WTC11 (cell line): ENCODE results near the gene NKRF. TPM values are rescaled to one million over a fixed set of nuclear protein-coding genes. Genes with fewer than 3 reads are reported as not detected.

ENCODE experiments used
- ATAC-seq: fragments of 200-7000 bp; cut with Tn5 transposase; 2 replicates; pipeline ENCODE4 v1.10.0; 2021; ENCODE audit warnings: mild to moderate bottlenecking, moderate library complexity
- CTCF ChIA-PET: fragments of 300-600 bp; sonication (Branson Sonifier 250); formaldehyde crosslinking; loops from one replicate; lab custom pipeline; 2021; ENCODE audit warnings: antibody characterized with exemption; lab: Charles Lee
- POLR2A ChIA-PET: fragments of 350-600 bp; sonication (Branson Sonifier 250); formaldehyde crosslinking; loops from one replicate; lab custom pipeline; 2021; ENCODE audit warnings: antibody characterized with exemption; lab: Charles Lee
- DNase-seq: peaks from one replicate; pipeline ENCODE4 v3.0.0; 2021; ENCODE audit warnings: low spot score
- H3K27ac Mint-ChIP-seq: 2 replicates; pipeline ENCODE4 v1.8.0; 2021; ENCODE audit warnings: mixed read lengths
- H3K27me3 Mint-ChIP-seq: 2 replicates; pipeline ENCODE4 v1.8.0; 2021; ENCODE audit warnings: low read depth, mild to moderate bottlenecking, moderate library complexity, mixed read lengths
- H3K36me3 Mint-ChIP-seq: 2 replicates; pipeline ENCODE4 v1.8.0; 2021; ENCODE audit warnings: mixed read lengths
- H3K4me1 Mint-ChIP-seq: 2 replicates; pipeline ENCODE4 v1.8.0; 2022; ENCODE audit warnings: mixed read lengths
- H3K4me3 Mint-ChIP-seq: 2 replicates; pipeline ENCODE4 v1.8.0; 2021; ENCODE audit warnings: mild to moderate bottlenecking, moderate library complexity, mixed read lengths
- H3K9me3 Mint-ChIP-seq: 2 replicates; pipeline ENCODE4 v1.8.0; 2021; ENCODE audit warnings: mixed read lengths
- ATF1 ChIP-seq: sonication (generic); formaldehyde crosslinking; IDR thresholded peaks from 2 replicates; pipeline ENCODE4 v1.8.1; 2023; ENCODE audit warnings: mild to moderate bottlenecking, moderate library complexity, missing genetic modification reagents
- HMGXB4 ChIP-seq: sonication (generic); formaldehyde crosslinking; IDR thresholded peaks from 2 replicates; pipeline ENCODE4 v1.8.1; 2023; ENCODE audit warnings: mild to moderate bottlenecking, moderate library complexity, missing genetic modification reagents
- IRF2 ChIP-seq: sonication (generic); formaldehyde crosslinking; IDR thresholded peaks from 2 replicates; pipeline ENCODE4 v1.8.0; 2022; ENCODE audit warnings: low read depth, missing genetic modification reagents, borderline replicate concordance
- JAZF1 ChIP-seq: fragments of 250-450 bp; sonication (Bioruptor Pico); IDR thresholded peaks from 2 replicates; pipeline ENCODE4 v1.9.0; 2021; ENCODE audit warnings: moderate library complexity, mild to moderate bottlenecking, inconsistent platforms
- SMAD3 ChIP-seq: sonication (generic); formaldehyde crosslinking; IDR thresholded peaks from 2 replicates; pipeline ENCODE4 v1.8.0; 2022; ENCODE audit warnings: missing genetic modification reagents, mild to moderate bottlenecking, borderline replicate concordance
- STAT6 ChIP-seq: sonication (generic); formaldehyde crosslinking; conservative IDR thresholded peaks from 2 replicates; pipeline ENCODE4 v1.8.1; 2023; ENCODE audit warnings: mild to moderate bottlenecking, low read depth, missing genetic modification reagents, moderate library complexity
- USF2 ChIP-seq: sonication (generic); formaldehyde crosslinking; IDR thresholded peaks from 2 replicates; pipeline ENCODE4 v1.8.1; 2023; ENCODE audit warnings: mild to moderate bottlenecking, missing genetic modification reagents, moderate library complexity
- ZMAT4 ChIP-seq: fragments of 250-450 bp; sonication (Bioruptor Pico); IDR thresholded peaks from 2 replicates; pipeline ENCODE4 v1.9.0; 2021; ENCODE audit warnings: mild to moderate bottlenecking
- ZNF396 ChIP-seq: fragments of 250-450 bp; sonication (Bioruptor Pico); IDR thresholded peaks from 2 replicates; pipeline ENCODE4 v1.8.0; 2021; ENCODE audit warnings: mild to moderate bottlenecking, moderate library complexity, borderline replicate concordance
- ZNF416 ChIP-seq: fragments of 250-450 bp; sonication (Bioruptor Pico); IDR thresholded peaks from 2 replicates; pipeline ENCODE4 v1.9.0; 2021; ENCODE audit warnings: mild to moderate bottlenecking, inconsistent platforms
- ZNF425 ChIP-seq: fragments of 250-450 bp; sonication (Bioruptor Pico); conservative IDR thresholded peaks from 2 replicates; pipeline ENCODE4 v1.9.0; 2021; ENCODE audit warnings: mild to moderate bottlenecking
- ZNF532 ChIP-seq: fragments of 250-450 bp; sonication (Bioruptor Pico); IDR thresholded peaks from 2 replicates; pipeline ENCODE4 v1.9.0; 2021; ENCODE audit warnings: mild to moderate bottlenecking, borderline replicate concordance
- ZNF671 ChIP-seq: fragments of 250-450 bp; sonication (Bioruptor Pico); IDR thresholded peaks from 2 replicates; pipeline ENCODE4 v1.8.0; 2021; ENCODE audit warnings: mild to moderate bottlenecking
- ZSCAN18 ChIP-seq: fragments of 250-450 bp; sonication (Bioruptor Pico); IDR thresholded peaks from 2 replicates; pipeline ENCODE4 v2.1.2; 2022; ENCODE audit warnings: mild to moderate bottlenecking, moderate library complexity
- total RNA-seq: library from RNA; stranded (reverse); gene quantifications from 3 replicates; pipeline ENCODE4 v1.2.3, GENCODE V29; 2021
- TF ChIP-seq, protein P1 (sequence below): sonication (generic); formaldehyde crosslinking; IDR thresholded peaks from 2 replicates; pipeline ENCODE4 v1.8.1; 2023; ENCODE audit warnings: mild to moderate bottlenecking, missing genetic modification reagents, borderline replicate concordance
- TF ChIP-seq, protein P2 (sequence below): sonication (generic); formaldehyde crosslinking; IDR thresholded peaks from 2 replicates; pipeline ENCODE4 v1.8.0; 2022; ENCODE audit warnings: mild to moderate bottlenecking, missing genetic modification reagents
- TF ChIP-seq, protein P3 (sequence below): sonication (generic); formaldehyde crosslinking; IDR thresholded peaks from 2 replicates; pipeline ENCODE4 v1.8.0; 2022; ENCODE audit warnings: mild to moderate bottlenecking, missing genetic modification reagents

NKRF gene
- total RNA-seq, 1 experiment from 2014 or later: 15.0 TPM

DNA sequence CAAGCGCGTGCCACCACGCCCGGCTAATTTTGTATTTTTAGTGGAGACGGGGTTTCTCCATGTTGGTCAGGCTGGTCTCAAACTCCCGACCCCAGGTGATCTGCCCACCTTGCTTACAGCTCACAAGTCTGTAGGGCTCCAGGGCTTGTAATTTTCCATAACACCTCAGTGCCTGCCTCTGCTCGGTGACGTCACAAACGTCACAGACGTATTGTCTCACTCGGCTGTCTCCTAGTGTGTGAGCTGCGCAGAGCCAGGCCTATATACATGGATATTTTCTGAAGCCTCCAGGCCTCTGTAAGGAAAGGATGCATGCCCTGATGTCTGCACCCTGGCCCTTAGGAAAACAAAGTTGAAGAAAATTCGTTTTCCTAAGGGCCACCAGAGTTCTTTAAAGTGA, 8.6 kb upstream of the NKRF start:
- CTCF ChIA-PET: no interaction called here
- POLR2A ChIA-PET: no interaction called here
- DNase-seq (no peak), ATAC-seq (no peak)
- Mint-ChIP-seq H3K4me3 (no peak overlapping the region), H3K4me1 (peaks cover 48% of the 10 kb centered on the region), H3K36me3 (no peaks in the 10 kb centered on the region), H3K9me3 (no peaks in the 10 kb centered on the region), H3K27ac (no peak overlapping the region), H3K27me3 (peaks cover 4% of the 10 kb centered on the region; the same call in 1 of the 2 replicates)
- TF ChIP-seq, protein P1, sequence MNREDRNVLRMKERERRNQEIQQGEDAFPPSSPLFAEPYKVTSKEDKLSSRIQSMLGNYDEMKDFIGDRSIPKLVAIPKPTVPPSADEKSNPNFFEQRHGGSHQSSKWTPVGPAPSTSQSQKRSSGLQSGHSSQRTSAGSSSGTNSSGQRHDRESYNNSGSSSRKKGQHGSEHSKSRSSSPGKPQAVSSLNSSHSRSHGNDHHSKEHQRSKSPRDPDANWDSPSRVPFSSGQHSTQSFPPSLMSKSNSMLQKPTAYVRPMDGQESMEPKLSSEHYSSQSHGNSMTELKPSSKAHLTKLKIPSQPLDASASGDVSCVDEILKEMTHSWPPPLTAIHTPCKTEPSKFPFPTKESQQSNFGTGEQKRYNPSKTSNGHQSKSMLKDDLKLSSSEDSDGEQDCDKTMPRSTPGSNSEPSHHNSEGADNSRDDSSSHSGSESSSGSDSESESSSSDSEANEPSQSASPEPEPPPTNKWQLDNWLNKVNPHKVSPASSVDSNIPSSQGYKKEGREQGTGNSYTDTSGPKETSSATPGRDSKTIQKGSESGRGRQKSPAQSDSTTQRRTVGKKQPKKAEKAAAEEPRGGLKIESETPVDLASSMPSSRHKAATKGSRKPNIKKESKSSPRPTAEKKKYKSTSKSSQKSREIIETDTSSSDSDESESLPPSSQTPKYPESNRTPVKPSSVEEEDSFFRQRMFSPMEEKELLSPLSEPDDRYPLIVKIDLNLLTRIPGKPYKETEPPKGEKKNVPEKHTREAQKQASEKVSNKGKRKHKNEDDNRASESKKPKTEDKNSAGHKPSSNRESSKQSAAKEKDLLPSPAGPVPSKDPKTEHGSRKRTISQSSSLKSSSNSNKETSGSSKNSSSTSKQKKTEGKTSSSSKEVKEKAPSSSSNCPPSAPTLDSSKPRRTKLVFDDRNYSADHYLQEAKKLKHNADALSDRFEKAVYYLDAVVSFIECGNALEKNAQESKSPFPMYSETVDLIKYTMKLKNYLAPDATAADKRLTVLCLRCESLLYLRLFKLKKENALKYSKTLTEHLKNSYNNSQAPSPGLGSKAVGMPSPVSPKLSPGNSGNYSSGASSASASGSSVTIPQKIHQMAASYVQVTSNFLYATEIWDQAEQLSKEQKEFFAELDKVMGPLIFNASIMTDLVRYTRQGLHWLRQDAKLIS (CRISPR knock-in tag): no peak
- TF ChIP-seq ZMAT4 (CRISPR knock-in tag) (no peak), USF2 (CRISPR knock-in tag) (no peak), ZNF425 (CRISPR knock-in tag) (no peak), ZNF416 (CRISPR knock-in tag) (no peak), ZNF396 (CRISPR knock-in tag) (no peak), JAZF1 (CRISPR knock-in tag) (no peak), SMAD3 (CRISPR knock-in tag) (no peak), STAT6 (CRISPR knock-in tag) (no peak), ATF1 (CRISPR knock-in tag) (no peak), IRF2 (CRISPR knock-in tag) (no peak), ZSCAN18 (CRISPR knock-in tag) (no peak), ZNF532 (no peak), HMGXB4 (no peak), ZNF671 (CRISPR knock-in tag) (no peak)
- TF ChIP-seq, protein P2, sequence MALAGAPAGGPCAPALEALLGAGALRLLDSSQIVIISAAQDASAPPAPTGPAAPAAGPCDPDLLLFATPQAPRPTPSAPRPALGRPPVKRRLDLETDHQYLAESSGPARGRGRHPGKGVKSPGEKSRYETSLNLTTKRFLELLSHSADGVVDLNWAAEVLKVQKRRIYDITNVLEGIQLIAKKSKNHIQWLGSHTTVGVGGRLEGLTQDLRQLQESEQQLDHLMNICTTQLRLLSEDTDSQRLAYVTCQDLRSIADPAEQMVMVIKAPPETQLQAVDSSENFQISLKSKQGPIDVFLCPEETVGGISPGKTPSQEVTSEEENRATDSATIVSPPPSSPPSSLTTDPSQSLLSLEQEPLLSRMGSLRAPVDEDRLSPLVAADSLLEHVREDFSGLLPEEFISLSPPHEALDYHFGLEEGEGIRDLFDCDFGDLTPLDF (CRISPR knock-in tag): no peak
- TF ChIP-seq, protein P3, sequence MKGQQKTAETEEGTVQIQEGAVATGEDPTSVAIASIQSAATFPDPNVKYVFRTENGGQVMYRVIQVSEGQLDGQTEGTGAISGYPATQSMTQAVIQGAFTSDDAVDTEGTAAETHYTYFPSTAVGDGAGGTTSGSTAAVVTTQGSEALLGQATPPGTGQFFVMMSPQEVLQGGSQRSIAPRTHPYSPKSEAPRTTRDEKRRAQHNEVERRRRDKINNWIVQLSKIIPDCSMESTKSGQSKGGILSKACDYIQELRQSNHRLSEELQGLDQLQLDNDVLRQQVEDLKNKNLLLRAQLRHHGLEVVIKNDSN (CRISPR knock-in tag): no peak
